Tibial nerve (tissue), 4 donors: ENCODE measurements around the gene ANKRD17.

Experiments
- EP300 ChIP-seq, 2 donors: sonication (generic); formaldehyde crosslinking; IDR thresholded peaks; one replicate each; pipeline ENCODE4 v1.6.1; 2017; ENCODE audit warnings: antibody characterized with exemption in 2 of 2, mild to moderate bottlenecking in 1 of 2
- POLR2A ChIP-seq, 2 donors: fragments of 450-650 bp; IDR thresholded peaks; one replicate each; pipeline ENCODE4 v1.6.1; 2017; ENCODE audit warnings: antibody characterized with exemption in 2 of 2, mild to moderate bottlenecking in 2 of 2, moderate library complexity in 2 of 2
- TF ChIP-seq, protein P1 (sequence below), 5 experiments: fragments of 200-600 bp in 3 of 5; fragments of 450-650 bp in 2 of 5; sonication (generic) in 3 of 5; IDR thresholded peaks; one replicate each; pipeline ENCODE4 v1.5.1; 2016 to 2019; ENCODE audit warnings: antibody characterized with exemption in 5 of 5, mild to moderate bottlenecking in 3 of 5, moderate library complexity in 2 of 5

DNA sequence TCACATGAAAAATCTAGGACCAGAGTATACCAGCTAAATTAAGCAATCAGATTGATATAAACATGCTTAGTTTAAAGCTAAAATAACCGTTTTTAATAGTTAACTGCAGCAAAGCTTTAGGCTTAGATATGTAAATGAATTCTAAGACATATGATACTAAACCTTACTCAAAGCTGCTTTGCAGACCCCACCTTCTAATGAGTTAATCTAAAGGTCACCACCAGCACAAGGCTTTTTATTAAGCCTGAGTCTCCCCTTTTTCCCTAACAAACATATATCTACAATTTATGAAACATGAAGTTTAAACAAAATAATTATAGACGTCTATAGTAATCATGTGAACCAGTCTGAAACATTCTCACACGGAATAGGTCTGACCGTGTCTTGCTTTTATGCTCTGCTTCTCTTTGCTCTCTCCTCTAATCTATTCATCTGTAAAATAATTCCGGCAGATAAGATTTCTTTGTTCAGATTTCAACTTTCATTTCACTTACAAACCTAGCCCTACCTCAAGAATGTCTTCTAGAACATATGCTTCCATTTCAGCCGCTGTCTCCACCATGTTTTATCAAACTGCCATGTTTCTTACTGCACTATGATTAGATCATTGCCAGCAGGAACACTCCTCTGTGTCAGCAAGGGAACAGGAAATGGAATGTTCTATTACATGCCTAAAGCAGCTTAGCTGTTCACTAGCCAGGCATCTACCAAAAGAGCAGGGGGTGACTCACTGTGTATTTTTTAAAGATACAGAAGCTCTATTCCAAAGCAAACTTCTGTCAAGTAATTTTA lies 35.9 kb downstream of the ANKRD17 start:
- TF ChIP-seq, protein P1, sequence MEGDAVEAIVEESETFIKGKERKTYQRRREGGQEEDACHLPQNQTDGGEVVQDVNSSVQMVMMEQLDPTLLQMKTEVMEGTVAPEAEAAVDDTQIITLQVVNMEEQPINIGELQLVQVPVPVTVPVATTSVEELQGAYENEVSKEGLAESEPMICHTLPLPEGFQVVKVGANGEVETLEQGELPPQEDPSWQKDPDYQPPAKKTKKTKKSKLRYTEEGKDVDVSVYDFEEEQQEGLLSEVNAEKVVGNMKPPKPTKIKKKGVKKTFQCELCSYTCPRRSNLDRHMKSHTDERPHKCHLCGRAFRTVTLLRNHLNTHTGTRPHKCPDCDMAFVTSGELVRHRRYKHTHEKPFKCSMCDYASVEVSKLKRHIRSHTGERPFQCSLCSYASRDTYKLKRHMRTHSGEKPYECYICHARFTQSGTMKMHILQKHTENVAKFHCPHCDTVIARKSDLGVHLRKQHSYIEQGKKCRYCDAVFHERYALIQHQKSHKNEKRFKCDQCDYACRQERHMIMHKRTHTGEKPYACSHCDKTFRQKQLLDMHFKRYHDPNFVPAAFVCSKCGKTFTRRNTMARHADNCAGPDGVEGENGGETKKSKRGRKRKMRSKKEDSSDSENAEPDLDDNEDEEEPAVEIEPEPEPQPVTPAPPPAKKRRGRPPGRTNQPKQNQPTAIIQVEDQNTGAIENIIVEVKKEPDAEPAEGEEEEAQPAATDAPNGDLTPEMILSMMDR (IDR thresholded peaks at IDR 0.05) = no peak
- TF ChIP-seq EP300 (IDR thresholded peaks at IDR 0.05) = peak in 1 of 2 donors; percentile 88
- peak; percentile 20 to 52 for TF ChIP-seq POLR2A (IDR thresholded peaks at IDR 0.05)
